ENCODE results near the gene ANKFN1. TPM values are rescaled to one million over a fixed set of nuclear protein-coding genes. Genes with fewer than 3 reads are reported as not detected.

ANKFN1 gene
- not detected for total RNA-seq
- long read RNA-seq: 0 reads

- DNase-seq (ENCODE audit: missing footprints) (no peak), ATAC-seq (no peak)
- intact Hi-C loops (cut with DNase I): no loop called here
Observed at GRCh38 chr17:56152874-56153602, at the start of gene ANKFN1. ANKFN1 (plus strand) TSS chr17:56153475; CDS start chr17:56212668, 59,193 bp downstream.

- intact Hi-C loops (cut with DNase I): no loop called here
- DNase-seq (ENCODE audit: missing footprints) (no peak), ATAC-seq (no peak)
Observed at GRCh38 chr17:56108811-56109284, 44.4 kb upstream of the ANKFN1 start.

- DNase-seq (ENCODE audit: missing footprints) (no peak), ATAC-seq (no peak)
- intact Hi-C loops (cut with DNase I): no loop called here
Observed at GRCh38 chr17:56109836-56110235, 43.4 kb upstream of the ANKFN1 start.

GRCh38 chr17:56110463-56111135 is 42.7 kb upstream of the ANKFN1 start:
- intact Hi-C loops (cut with DNase I): no loop called here
- no peak for DNase-seq (ENCODE audit: missing footprints)
- no peak for ATAC-seq

GRCh38 chr17:56111706-56112485 is 41.4 kb upstream of the ANKFN1 start:
- intact Hi-C loops (cut with DNase I): no loop called here
- ATAC-seq: no peak
- no peak for DNase-seq (ENCODE audit: missing footprints)

- ATAC-seq (no peak), DNase-seq (ENCODE audit: missing footprints) (no peak)
- intact Hi-C loops (cut with DNase I): no loop called here
Observed at GRCh38 chr17:56113486-56113885, 39.8 kb upstream of the ANKFN1 start.

- intact Hi-C loops (cut with DNase I): no loop called here
- ATAC-seq: no peak
- DNase-seq (ENCODE audit: missing footprints): no peak
Observed at GRCh38 chr17:56114469-56114868, 38.8 kb upstream of the ANKFN1 start.

GRCh38 chr17:56119191-56119590 is 34.1 kb upstream of the ANKFN1 start:
- DNase-seq (ENCODE audit: missing footprints): no peak
- intact Hi-C loops (cut with DNase I): no loop called here
- no peak for ATAC-seq

- ATAC-seq (no peak), DNase-seq (ENCODE audit: missing footprints) (no peak)
- intact Hi-C loops (cut with DNase I): loop anchor here (10.0 kb wide), 1 partner anchor 205 kb away; no protein-coding TSS in a partner anchor
Observed at GRCh38 chr17:56119936-56120335, 33.3 kb upstream of the ANKFN1 start.

- DNase-seq (ENCODE audit: missing footprints): no peak
- intact Hi-C loops (cut with DNase I): loop anchor here (10.0 kb wide), 1 partner anchor 203 kb away; no protein-coding TSS in a partner anchor
Observed at GRCh38 chr17:56121191-56122051, 31.9 kb upstream of the ANKFN1 start.

GRCh38 chr17:56125830-56126819 is 27.1 kb upstream of the ANKFN1 start:
- intact Hi-C loops (cut with DNase I): loop anchor here (5.0 to 10.0 kb wide), 2 partner anchors 199 to 351 kb away; no protein-coding TSS in a partner anchor
- DNase-seq (ENCODE audit: missing footprints): peak; percentile 60
- no peak for ATAC-seq

More at GRCh38 chr17:56121191-56122051, 31.9 kb upstream of the ANKFN1 start:
- ATAC-seq: no peak

- intact Hi-C loops (cut with DNase I): no loop called here
- no peak for DNase-seq (ENCODE audit: missing footprints)
- ATAC-seq: no peak
Observed at GRCh38 chr17:56130026-56130425, 23.2 kb upstream of the ANKFN1 start.

- intact Hi-C loops (cut with DNase I): no loop called here
- ATAC-seq (no peak), DNase-seq (ENCODE audit: missing footprints) (no peak)
Observed at GRCh38 chr17:56130631-56131030, 22.6 kb upstream of the ANKFN1 start.

GRCh38 chr17:56131431-56131830 is 21.8 kb upstream of the ANKFN1 start:
- ATAC-seq: no peak
- intact Hi-C loops (cut with DNase I): no loop called here
- DNase-seq (ENCODE audit: missing footprints): no peak

GRCh38 chr17:56136301-56136700 is 17.0 kb upstream of the ANKFN1 start:
- ATAC-seq: no peak
- intact Hi-C loops (cut with DNase I): no loop called here
- DNase-seq (ENCODE audit: missing footprints): no peak

GRCh38 chr17:56141046-56141839 is 12.0 kb upstream of the ANKFN1 start:
- ATAC-seq (no peak), DNase-seq (ENCODE audit: missing footprints) (no peak)
- intact Hi-C loops (cut with DNase I): no loop called here
